Neuronal stem cell (in vitro differentiated cells): ENCODE data around the gene GLI3.

ENCODE experiments used
- DNase-seq: peaks from one replicate; pipeline ENCODE4 v3.0.0-alpha.2; 2013; ENCODE audit warnings: low spot score
- H2AFZ ChIP-seq: one replicate; pipeline ENCODE4 v1.6.1; 2013; ENCODE audit warnings: mild to moderate bottlenecking, low read length, inconsistent platforms
- H2AK5ac ChIP-seq: 2 replicates; pipeline ENCODE4 v1.6.1; 2013; ENCODE audit warnings: low read depth, mild to moderate bottlenecking, inconsistent platforms, low read length, moderate library complexity, mixed read lengths
- H2BK120ac ChIP-seq: 2 replicates; pipeline ENCODE4 v1.6.1; 2013; ENCODE audit warnings: low read depth, mild to moderate bottlenecking, inconsistent platforms, low read length, moderate library complexity, mixed read lengths
- H2BK12ac ChIP-seq: one replicate; pipeline ENCODE4 v1.6.1; 2013; ENCODE audit warnings: low read length, inconsistent platforms
- H2BK15ac ChIP-seq: 2 replicates; pipeline ENCODE4 v1.6.1; 2013; ENCODE audit warnings: mild to moderate bottlenecking, low read length, inconsistent platforms, mixed read lengths
- H2BK5ac ChIP-seq: one replicate; pipeline ENCODE4 v1.6.1; 2013; ENCODE audit warnings: inconsistent platforms, mild to moderate bottlenecking, low read length, moderate library complexity
- H3K14ac ChIP-seq: one replicate; pipeline ENCODE4 v1.6.1; 2013; ENCODE audit warnings: low read length, inconsistent platforms
- H3K18ac ChIP-seq: 2 replicates; pipeline ENCODE4 v1.6.1; 2013; ENCODE audit warnings: low read length, inconsistent platforms
- H3K23ac ChIP-seq: 2 replicates; pipeline ENCODE4 v1.6.1; 2013; ENCODE audit warnings: low read depth, mild to moderate bottlenecking, mixed read lengths, low read length, inconsistent platforms; ENCODE audit not compliant: poor library complexity
- H3K27ac ChIP-seq: replicated peaks from 3 replicates; pipeline ENCODE4 v1.5.1; 2013; ENCODE audit warnings: low read length, inconsistent platforms
- H3K27me3 ChIP-seq, 3 experiments: 2 replicates each; pipeline ENCODE4 v1.6.1; 2013; ENCODE audit warnings: low read length in 3 of 3, mild to moderate bottlenecking in 2 of 3, inconsistent platforms in 1 of 3, low read depth in 1 of 3, mixed read lengths in 1 of 3, moderate library complexity in 1 of 3; ENCODE audit not compliant: control insufficient read depth in 3 of 3, insufficient read depth in 3 of 3
- H3K36me3 ChIP-seq, 2 donors: replicated peaks in 1 of 2; 2 replicates each; pipeline ENCODE4 v1.6.1; 2013; ENCODE audit warnings: low read length in 2 of 2; ENCODE audit not compliant: control insufficient read depth in 2 of 2, insufficient read depth in 2 of 2
- H3K4ac ChIP-seq: 2 replicates; pipeline ENCODE4 v1.6.1; 2013; ENCODE audit warnings: inconsistent platforms, mild to moderate bottlenecking, low read length, moderate library complexity
- H3K4me1 ChIP-seq, 2 donors: 1 replicate in 1 of 2; 2 replicates in 1 of 2; pipeline ENCODE4 v1.6.1; 2013; ENCODE audit warnings: low read length in 2 of 2, low read depth in 1 of 2; ENCODE audit not compliant: control insufficient read depth in 2 of 2, insufficient read depth in 1 of 2
- H3K4me2 ChIP-seq: one replicate; pipeline ENCODE4 v1.6.1; 2013; ENCODE audit warnings: mild to moderate bottlenecking, low read length, inconsistent platforms; ENCODE audit not compliant: insufficient read depth, poor library complexity, severe bottlenecking
- H3K4me3 ChIP-seq, 2 donors: 2 replicates each; pipeline ENCODE4 v1.5.1; 2013; ENCODE audit warnings: low read length in 2 of 2, mild to moderate bottlenecking in 2 of 2, inconsistent platforms in 1 of 2, moderate library complexity in 1 of 2
- H3K79me1 ChIP-seq: one replicate; pipeline ENCODE4 v1.6.1; 2013; ENCODE audit warnings: low read depth, mild to moderate bottlenecking, inconsistent platforms, low read length, moderate library complexity
- H3K9ac ChIP-seq: one replicate; pipeline ENCODE4 v1.6.1; 2013; ENCODE audit warnings: mild to moderate bottlenecking, low read depth, low read length, inconsistent platforms; ENCODE audit not compliant: poor library complexity
- H3K9me3 ChIP-seq, 2 donors: replicated peaks in 1 of 2; 2 replicates each; pipeline versions ENCODE3 to v1.6.1; 2013; ENCODE audit warnings: low read length in 2 of 2, mild to moderate bottlenecking in 2 of 2, inconsistent platforms in 1 of 2, low read depth in 1 of 2, mixed read lengths in 1 of 2, moderate library complexity in 1 of 2; ENCODE audit not compliant: control insufficient read depth in 2 of 2, insufficient read depth in 1 of 2
- H4K8ac ChIP-seq: one replicate; pipeline ENCODE4 v1.6.1; 2013; ENCODE audit warnings: low read depth, mild to moderate bottlenecking, inconsistent platforms, low read length, moderate library complexity
- H4K91ac ChIP-seq: one replicate; pipeline ENCODE4 v1.6.1; 2013; ENCODE audit warnings: low read length, low read depth, mild to moderate bottlenecking, inconsistent platforms; ENCODE audit not compliant: poor library complexity
- WGBS, 2 donors: extraction: QIAGEN DNeasy Blood & Tissue Kit; methylation state at CpG; one replicate each; pipeline ENCODE4 v1.1.7; 2013; ENCODE audit warnings: missing lambda C conversion rate in 2 of 2, mixed read lengths in 1 of 2; ENCODE audit not compliant: insufficient read length in 2 of 2, insufficient replicate concordance in 1 of 2; ENCODE audit errors: extremely low coverage in 2 of 2; 5-methylcytosine and 5-hydroxymethylcytosine counted together

GLI3 gene

GRCh38 chr7:42012313-42012712 lies 224.7 kb downstream of the GLI3 start:
- Histone ChIP-seq H2BK120ac (no peak overlapping the region), H3K4me3 (no peak overlapping the region), H3K4ac (no peak overlapping the region), H2BK15ac (no peak overlapping the region), H3K9ac (no peak overlapping the region), H3K14ac (no peak overlapping the region), H2AK5ac (no peak overlapping the region), H4K91ac (no peak overlapping the region), H3K18ac (no peak overlapping the region), H3K23ac (no peak overlapping the region), H3K79me1 (peaks cover 2% of the 10 kb centered on the region), H4K8ac (no peak overlapping the region), H2BK5ac (no peak overlapping the region), H2BK12ac (no peak overlapping the region), H3K4me1 (peaks cover 0 to 4% of the 10 kb centered on the region in 2 donors), H3K27me3 (no peaks in the 10 kb centered on the region), H2AFZ (no peak overlapping the region), H3K9me3 (peaks cover 6 to 34% of the 10 kb centered on the region in 2 donors), H3K36me3 (peaks cover 42 to 100% of the 10 kb centered on the region in 2 donors), H3K4me2 (no peak overlapping the region), H3K27ac (no peak overlapping the region)
- DNase-seq = no peak
- WGBS, 2 donors = no CpG with 5 or more reads among the region's 3 CpGs

GRCh38 chr7:42011846-42012245 lies 225.2 kb downstream of the GLI3 start:
- H2BK120ac ChIP-seq = no peak overlapping the region
- no peak overlapping the region for H2AK5ac ChIP-seq
- peaks cover 4 to 32% of the 10 kb centered on the region in 2 donors for H3K9me3 ChIP-seq
- DNase-seq = no peak
- H3K36me3 ChIP-seq = peaks cover 39 to 100% of the 10 kb centered on the region in 2 donors
- no peak overlapping the region for H3K23ac ChIP-seq
- peaks cover 3% of the 10 kb centered on the region for H3K79me1 ChIP-seq
- H2BK5ac ChIP-seq = no peak overlapping the region
- H3K18ac ChIP-seq = no peak overlapping the region
- no peak overlapping the region for H2AFZ ChIP-seq
- H3K4me2 ChIP-seq = no peak overlapping the region
- no peak overlapping the region for H3K4me3 ChIP-seq
- no peak overlapping the region for H3K9ac ChIP-seq
- no peak overlapping the region for H2BK12ac ChIP-seq
- H3K4me1 ChIP-seq = peaks cover 0 to 4% of the 10 kb centered on the region in 2 donors
- no peak overlapping the region for H3K4ac ChIP-seq
- no CpG with 5 or more reads among the region's 10 CpGs for WGBS, 2 donors
- no peak overlapping the region for H4K91ac ChIP-seq
- H3K27ac ChIP-seq = no peak overlapping the region
- H3K27me3 ChIP-seq = no peaks in the 10 kb centered on the region
- no peak overlapping the region for H4K8ac ChIP-seq
- H3K14ac ChIP-seq = no peak overlapping the region
- no peak overlapping the region for H2BK15ac ChIP-seq

GRCh38 chr7:42010751-42011150 lies 226.3 kb downstream of the GLI3 start:
- H2AK5ac ChIP-seq = no peak overlapping the region
- H3K9me3 ChIP-seq = peaks cover under 1 to 21% of the 10 kb centered on the region in 2 donors
- no peak overlapping the region for H3K4me2 ChIP-seq
- no peak overlapping the region for H2BK15ac ChIP-seq
- no peaks in the 10 kb centered on the region for H3K27me3 ChIP-seq
- no peak overlapping the region for H2AFZ ChIP-seq
- no peak overlapping the region for H3K4me3 ChIP-seq
- H4K91ac ChIP-seq = no peak overlapping the region
- no peak overlapping the region for H2BK5ac ChIP-seq
- no peak overlapping the region for H3K23ac ChIP-seq
- H4K8ac ChIP-seq = no peak overlapping the region
- peaks cover 4% of the 10 kb centered on the region for H3K79me1 ChIP-seq
- H3K18ac ChIP-seq = no peak overlapping the region
- no peak overlapping the region for H3K14ac ChIP-seq
- H3K9ac ChIP-seq = no peak overlapping the region
- H3K4me1 ChIP-seq = peaks cover 0 to under 1% of the 10 kb centered on the region in 2 donors
- no peak overlapping the region for H3K4ac ChIP-seq
- no peak overlapping the region for H2BK120ac ChIP-seq
- DNase-seq = no peak
- H2BK12ac ChIP-seq = no peak overlapping the region
- peaks cover 38 to 100% of the 10 kb centered on the region in 2 donors for H3K36me3 ChIP-seq
- H3K27ac ChIP-seq = no peak overlapping the region

- Histone ChIP-seq H3K9ac (no peak overlapping the region), H4K91ac (no peak overlapping the region), H3K27me3 (no peaks in the 10 kb centered on the region), H2AK5ac (no peak overlapping the region), H2BK120ac (no peak overlapping the region), H3K9me3 (no peaks in the 10 kb centered on the region), H3K23ac (no peak overlapping the region), H3K18ac (no peak overlapping the region), H3K4me3 (no peak overlapping the region), H3K79me1 (peaks cover 4% of the 10 kb centered on the region), H2BK12ac (no peak overlapping the region), H3K4ac (no peak overlapping the region), H3K4me1 (no peaks in the 10 kb centered on the region), H2BK5ac (no peak overlapping the region), H2AFZ (no peak overlapping the region), H3K14ac (no peak overlapping the region), H3K4me2 (no peak overlapping the region), H2BK15ac (no peak overlapping the region), H3K36me3 (peaks cover 37 to 100% of the 10 kb centered on the region in 2 donors), H3K27ac (no peak overlapping the region), H4K8ac (no peak overlapping the region)
- no peak for DNase-seq
- WGBS, 2 donors = no CpG with 5 or more reads among the region's 3 CpGs
Measured at GRCh38 chr7:42006801-42007513, 230.1 kb downstream of the GLI3 start.
